ENCODE measurements around the gene LIM2.
"Not testable (repeated sequence)": the region's sequence is repeated elsewhere in the genome, so short reads cannot be mapped to it uniquely, and the experiment has no call there.

The LIM2 gene

GRCh38 chr19:51421229-51422052 lies 33.7 kb upstream of the LIM2 start:
- no peak overlapping the region for H3K9ac ChIP-seq (ENCODE audit: insufficient read length, low read depth)
- TF ChIP-seq SUZ12 (IDR thresholded peaks at IDR 0.05; ENCODE audit: extremely low read depth, insufficient read depth, insufficient read length): no peak
- TF ChIP-seq ZNF274 (IDR thresholded peaks at IDR 0.05; ENCODE audit: low read depth, low read length): no peak
- TF ChIP-seq YY1 (IDR thresholded peaks at IDR 0.05; ENCODE audit: insufficient read depth, insufficient read length): no peak
- H3K4me1 ChIP-seq (ENCODE audit: insufficient read depth, insufficient read length): peaks cover 3% of the 10 kb centered on the region

GRCh38 chr19:51420511-51420910 lies 32.7 kb upstream of the LIM2 start:
- not testable (repeated sequence) for H3K36me3 ChIP-seq (ENCODE audit: insufficient read depth, insufficient read length, low read length); H3K4me3 ChIP-seq (ENCODE audit: insufficient read length, low read depth); H3K9me3 ChIP-seq (ENCODE audit: insufficient read depth, low read length); H3K27me3 ChIP-seq (ENCODE audit: insufficient read depth, insufficient read length); H3K9ac ChIP-seq (ENCODE audit: insufficient read length, low read depth); H3K4me1 ChIP-seq (ENCODE audit: insufficient read depth, insufficient read length); DNase-seq (ENCODE audit: low read depth, low spot score)

More at GRCh38 chr19:51421229-51422052, 33.7 kb upstream of the LIM2 start:
- Histone ChIP-seq H3K4me3 (ENCODE audit: insufficient read length, low read depth) (peak overlapping the region; percentile 37), H3K36me3 (ENCODE audit: insufficient read depth, insufficient read length, low read length) (no peaks in the 10 kb centered on the region), H3K9me3 (ENCODE audit: insufficient read depth, low read length) (no peaks in the 10 kb centered on the region), H3K27me3 (ENCODE audit: insufficient read depth, insufficient read length) (peaks cover 8% of the 10 kb centered on the region)
- DNase-seq (ENCODE audit: low read depth, low spot score): no peak

GRCh38 chr19:51418707-51419106 lies 30.9 kb upstream of the LIM2 start:
- H3K4me3 ChIP-seq (ENCODE audit: insufficient read length, low read depth): no peak overlapping the region
- H3K4me1 ChIP-seq (ENCODE audit: insufficient read depth, insufficient read length): peaks cover 3% of the 10 kb centered on the region
- no peak for TF ChIP-seq SUZ12 (IDR thresholded peaks at IDR 0.05; ENCODE audit: extremely low read depth, insufficient read depth, insufficient read length)
- TF ChIP-seq YY1 (IDR thresholded peaks at IDR 0.05; ENCODE audit: insufficient read depth, insufficient read length): no peak
- no peak for TF ChIP-seq ZNF274 (IDR thresholded peaks at IDR 0.05; ENCODE audit: low read depth, low read length)
- no peaks in the 10 kb centered on the region for H3K9me3 ChIP-seq (ENCODE audit: insufficient read depth, low read length)
- DNase-seq (ENCODE audit: low read depth, low spot score): no peak
- H3K27me3 ChIP-seq (ENCODE audit: insufficient read depth, insufficient read length): peaks cover 8% of the 10 kb centered on the region
- no peaks in the 10 kb centered on the region for H3K36me3 ChIP-seq (ENCODE audit: insufficient read depth, insufficient read length, low read length)
- no peak overlapping the region for H3K9ac ChIP-seq (ENCODE audit: insufficient read length, low read depth)

- no peak for TF ChIP-seq YY1 (IDR thresholded peaks at IDR 0.05; ENCODE audit: insufficient read depth, insufficient read length)
- no peak for TF ChIP-seq ZNF274 (IDR thresholded peaks at IDR 0.05; ENCODE audit: low read depth, low read length)
- no peak for TF ChIP-seq SUZ12 (IDR thresholded peaks at IDR 0.05; ENCODE audit: extremely low read depth, insufficient read depth, insufficient read length)
- H3K36me3 ChIP-seq (ENCODE audit: insufficient read depth, insufficient read length, low read length): no peaks in the 10 kb centered on the region
- H3K27me3 ChIP-seq (ENCODE audit: insufficient read depth, insufficient read length): peaks cover 8% of the 10 kb centered on the region
- no peak overlapping the region for H3K9ac ChIP-seq (ENCODE audit: insufficient read length, low read depth)
- no peak for DNase-seq (ENCODE audit: low read depth, low spot score)
- H3K9me3 ChIP-seq (ENCODE audit: insufficient read depth, low read length): no peaks in the 10 kb centered on the region
- peaks cover 3% of the 10 kb centered on the region for H3K4me1 ChIP-seq (ENCODE audit: insufficient read depth, insufficient read length)
- H3K4me3 ChIP-seq (ENCODE audit: insufficient read length, low read depth): no peak overlapping the region
Observed at GRCh38 chr19:51417810-51418157, 30.0 kb upstream of the LIM2 start.

- H3K9me3 ChIP-seq (ENCODE audit: insufficient read depth, low read length): no peaks in the 10 kb centered on the region
- H3K4me3 ChIP-seq (ENCODE audit: insufficient read length, low read depth): no peak within 1 kb of the TSS
- DNase-seq (ENCODE audit: low read depth, low spot score): no peak
- no peak within 1 kb of the TSS for H3K9ac ChIP-seq (ENCODE audit: insufficient read length, low read depth)
- no peaks in the 10 kb centered on the region for H3K36me3 ChIP-seq (ENCODE audit: insufficient read depth, insufficient read length, low read length)
- no peak for TF ChIP-seq ZNF274 (IDR thresholded peaks at IDR 0.05; ENCODE audit: low read depth, low read length)
- no peak for TF ChIP-seq YY1 (IDR thresholded peaks at IDR 0.05; ENCODE audit: insufficient read depth, insufficient read length)
- TF ChIP-seq SUZ12 (IDR thresholded peaks at IDR 0.05; ENCODE audit: extremely low read depth, insufficient read depth, insufficient read length): no peak
- peaks cover 3% of the 10 kb centered on the region for H3K4me1 ChIP-seq (ENCODE audit: insufficient read depth, insufficient read length)
- peaks cover 8% of the 10 kb centered on the region for H3K27me3 ChIP-seq (ENCODE audit: insufficient read depth, insufficient read length)
Observed at GRCh38 chr19:51417107-51417809, 29.5 kb upstream of the LIM2 start, which contains the start of gene SIGLEC10. TSS of gene SIGLEC10 (minus strand) at chr19:51417642. CDS start at chr19:51417581, 61 bp downstream.

DNA sequence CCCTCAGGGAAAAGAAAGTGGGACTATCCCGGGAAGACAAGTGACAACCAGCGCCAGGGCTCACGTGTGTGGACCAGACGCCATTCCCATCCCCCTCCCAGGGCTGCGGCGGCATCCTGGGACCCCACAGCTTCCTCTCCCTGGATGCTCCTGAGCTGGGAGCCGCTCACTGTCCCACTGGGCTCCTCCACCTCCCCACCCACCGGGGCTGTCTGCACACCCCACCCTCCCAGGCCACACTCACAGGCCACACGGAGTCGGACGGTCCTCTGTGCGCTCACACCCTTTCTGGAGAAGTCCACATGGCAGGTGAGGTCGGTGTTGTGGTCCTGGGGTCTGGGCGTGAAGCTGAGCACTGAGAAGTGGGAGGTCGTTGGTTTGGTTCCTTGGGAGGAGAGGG lies 28.6 kb upstream of the LIM2 start:
- not testable (repeated sequence) for H3K4me1 ChIP-seq (ENCODE audit: insufficient read depth, insufficient read length); H3K4me3 ChIP-seq (ENCODE audit: insufficient read length, low read depth); H3K9me3 ChIP-seq (ENCODE audit: insufficient read depth, low read length); H3K9ac ChIP-seq (ENCODE audit: insufficient read length, low read depth); H3K27me3 ChIP-seq (ENCODE audit: insufficient read depth, insufficient read length); H3K36me3 ChIP-seq (ENCODE audit: insufficient read depth, insufficient read length, low read length); DNase-seq (ENCODE audit: low read depth, low spot score)

DNA sequence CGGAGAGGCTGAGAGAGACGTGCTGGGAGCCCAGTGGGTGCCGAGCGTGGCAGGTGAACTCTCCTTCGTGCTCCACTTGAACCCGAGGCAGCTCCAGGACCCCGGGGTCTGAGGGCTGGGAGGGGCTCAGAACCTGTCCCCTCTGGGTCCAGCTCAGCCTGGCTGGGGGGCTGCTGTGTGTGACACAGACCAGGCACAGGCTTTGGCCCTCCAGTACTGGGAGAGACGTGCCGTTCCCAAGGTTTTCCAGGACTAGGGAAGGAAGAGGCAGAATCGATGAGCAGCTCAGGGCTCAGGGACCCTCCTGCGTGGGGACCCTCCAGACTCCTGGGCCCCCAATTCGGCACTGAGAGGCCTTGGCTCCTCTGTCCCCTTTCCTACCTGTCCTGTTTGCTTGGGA lies 27.4 kb upstream of the LIM2 start:
- Histone ChIP-seq H3K9me3 (ENCODE audit: insufficient read depth, low read length) (no peaks in the 10 kb centered on the region), H3K4me3 (ENCODE audit: insufficient read length, low read depth) (no peak overlapping the region), H3K4me1 (ENCODE audit: insufficient read depth, insufficient read length) (peaks cover 5% of the 10 kb centered on the region), H3K27me3 (ENCODE audit: insufficient read depth, insufficient read length) (no peaks in the 10 kb centered on the region), H3K36me3 (ENCODE audit: insufficient read depth, insufficient read length, low read length) (no peaks in the 10 kb centered on the region), H3K9ac (ENCODE audit: insufficient read length, low read depth) (no peak overlapping the region)
- no peak for TF ChIP-seq SUZ12 (IDR thresholded peaks at IDR 0.05; ENCODE audit: extremely low read depth, insufficient read depth, insufficient read length)
- TF ChIP-seq YY1 (IDR thresholded peaks at IDR 0.05; ENCODE audit: insufficient read depth, insufficient read length): no peak
- no peak for TF ChIP-seq ZNF274 (IDR thresholded peaks at IDR 0.05; ENCODE audit: low read depth, low read length)
- no peak for DNase-seq (ENCODE audit: low read depth, low spot score)
